Stomach (tissue), 4 donors: ENCODE data around the gene FERMT1.

Source experiments
- EP300 ChIP-seq: sonication (generic); formaldehyde crosslinking; IDR thresholded peaks from one replicate; pipeline ENCODE4 v1.6.1; 2017; ENCODE audit warnings: antibody characterized with exemption
- POLR2AphosphoS5 ChIP-seq, 3 donors: sonication (generic); formaldehyde crosslinking; IDR thresholded peaks; one replicate each; pipeline ENCODE4 v1.6.1; 2016; ENCODE audit warnings: antibody characterized with exemption in 3 of 3
- TF ChIP-seq, protein P1 (sequence below), 7 experiments: fragments of 450-650 bp in 4 of 7; fragments of 200-600 bp in 3 of 7; sonication (generic) in 3 of 7; IDR thresholded peaks; one replicate each; pipeline ENCODE4 v1.5.1; 2016 to 2019; ENCODE audit warnings: antibody characterized with exemption in 7 of 7, control low read depth in 2 of 7, mild to moderate bottlenecking in 1 of 7

DNA sequence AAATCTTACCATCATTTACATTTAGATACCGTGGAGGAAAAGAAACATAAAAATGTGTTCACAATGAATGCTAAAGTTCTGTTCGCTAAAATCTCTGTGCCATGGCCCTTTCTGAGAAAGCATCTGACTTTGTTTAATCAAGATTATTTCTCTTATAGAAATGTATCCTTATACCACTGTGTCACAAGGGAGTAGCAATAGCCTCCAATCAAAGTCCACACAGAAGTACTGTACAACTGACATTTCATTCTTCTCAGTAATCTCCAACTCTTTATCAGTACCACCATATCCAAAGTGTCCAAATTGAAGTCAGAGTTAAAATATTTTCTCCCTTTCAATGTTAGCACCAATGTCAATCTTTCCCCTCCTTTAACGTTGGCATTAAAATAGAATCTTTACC lies 6.1 kb downstream of the FERMT1 start:
- TF ChIP-seq POLR2AphosphoS5 (IDR thresholded peaks at IDR 0.05), result no peak
- TF ChIP-seq, protein P1, sequence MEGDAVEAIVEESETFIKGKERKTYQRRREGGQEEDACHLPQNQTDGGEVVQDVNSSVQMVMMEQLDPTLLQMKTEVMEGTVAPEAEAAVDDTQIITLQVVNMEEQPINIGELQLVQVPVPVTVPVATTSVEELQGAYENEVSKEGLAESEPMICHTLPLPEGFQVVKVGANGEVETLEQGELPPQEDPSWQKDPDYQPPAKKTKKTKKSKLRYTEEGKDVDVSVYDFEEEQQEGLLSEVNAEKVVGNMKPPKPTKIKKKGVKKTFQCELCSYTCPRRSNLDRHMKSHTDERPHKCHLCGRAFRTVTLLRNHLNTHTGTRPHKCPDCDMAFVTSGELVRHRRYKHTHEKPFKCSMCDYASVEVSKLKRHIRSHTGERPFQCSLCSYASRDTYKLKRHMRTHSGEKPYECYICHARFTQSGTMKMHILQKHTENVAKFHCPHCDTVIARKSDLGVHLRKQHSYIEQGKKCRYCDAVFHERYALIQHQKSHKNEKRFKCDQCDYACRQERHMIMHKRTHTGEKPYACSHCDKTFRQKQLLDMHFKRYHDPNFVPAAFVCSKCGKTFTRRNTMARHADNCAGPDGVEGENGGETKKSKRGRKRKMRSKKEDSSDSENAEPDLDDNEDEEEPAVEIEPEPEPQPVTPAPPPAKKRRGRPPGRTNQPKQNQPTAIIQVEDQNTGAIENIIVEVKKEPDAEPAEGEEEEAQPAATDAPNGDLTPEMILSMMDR (IDR thresholded peaks at IDR 0.05), result no peak
- TF ChIP-seq EP300, result no peak
